Psoas muscle (tissue), 8 donors: ENCODE data around the gene GET4. TPM values are rescaled to one million over a fixed set of nuclear protein-coding genes. Genes with fewer than 3 reads are reported as not detected.

ENCODE experiments used
- ATAC-seq, 4 donors: fragments of 200-7000 bp; cut with Tn5 transposase; one replicate each; pipeline ENCODE4 v1.9.1; 2020; ENCODE audit warnings: moderate library complexity in 3 of 4, mild to moderate bottlenecking in 2 of 4
- DNase-seq, 2 donors: peaks; one replicate each; pipeline ENCODE4 v3.0.0-alpha.2; 2020
- H3K27ac ChIP-seq: fragments of 200-600 bp; one replicate; pipeline ENCODE4 v1.8.0; 2022
- H3K27me3 ChIP-seq, 3 donors: fragments of 200-600 bp in 1 of 3; one replicate each; pipeline versions ENCODE4 v1.6.1 to v1.8.0; 2013 to 2022; ENCODE audit warnings: low read length in 2 of 3, mild to moderate bottlenecking in 2 of 3, moderate library complexity in 1 of 3; ENCODE audit not compliant: insufficient read depth in 3 of 3
- H3K36me3 ChIP-seq, 2 donors: fragments of 200-600 bp in 1 of 2; one replicate each; pipeline versions ENCODE4 v1.6.1 to v1.8.0; 2013 to 2022; ENCODE audit warnings: low read depth in 1 of 2, mild to moderate bottlenecking in 1 of 2, moderate library complexity in 1 of 2; ENCODE audit not compliant: insufficient read depth in 1 of 2
- H3K4me1 ChIP-seq: fragments of 200-600 bp; one replicate; pipeline ENCODE4 v1.8.0; 2022
- H3K4me3 ChIP-seq: fragments of 200-600 bp; one replicate; pipeline ENCODE4 v1.8.0; 2022; ENCODE audit warnings: mild to moderate bottlenecking
- H3K9me3 ChIP-seq: fragments of 200-600 bp; one replicate; pipeline ENCODE4 v1.8.0; 2022
- WGBS, 3 donors: extraction: QIAGEN DNeasy Blood & Tissue Kit; methylation state at CpG; one replicate each; pipeline versions ENCODE4 v1.1.6 to v1.1.7; 2013; 5-methylcytosine and 5-hydroxymethylcytosine counted together
- intact Hi-C, 2 donors: fragments of 100-400 bp; cut with DNase I; formaldehyde crosslinking; loops; one replicate each; pipeline versions ENCODE4 v1.11.0 to v1.14.2; 2022
- polyA plus RNA-seq, 3 donors: library from polyadenylated mRNA; stranded (reverse); fragments of 200-250 nt; gene quantifications; one replicate each; pipeline ENCODE4 v1.2.3, GENCODE V29; 2013
- total RNA-seq, 4 donors: library from RNA; stranded (reverse); fragmentation: NEBNext Ultra II Directional in 2 of 4; extraction: Animal tissue kit (Norgen Biotek cat#: 25700) in 2 of 4; gene quantifications; one replicate each; pipeline versions ENCODE4 v1.2.1 to v1.2.4, GENCODE V29; 2021 to 2023
- TF ChIP-seq, protein P1 (sequence below): fragments of 200-600 bp; IDR thresholded peaks from one replicate; pipeline ENCODE4 v1.8.0; 2022; ENCODE audit warnings: antibody characterized with exemption
- donor health status: healthy with polysubstance abuse.
- donor health status: DM: no; HTN: no; CAD: no; lungs with moderate emphysema.
- donor health status: Bipolar disorder and iron deficiency.
- donor health status: healthy.
- donor health status: DM: yes; HTN: yes; CAD: no.
- donor health status: DM: no; HTN: no; CAD: no.
- donor health status: DM: no; HTN: no; CAD: no.
- donor health status: DM: yes; HTN: yes; CAD: no.

Gene GET4
- total and polyA plus RNA-seq, 7 donors, result 27.3 to 51.1 (median 36.8) TPM

DNA sequence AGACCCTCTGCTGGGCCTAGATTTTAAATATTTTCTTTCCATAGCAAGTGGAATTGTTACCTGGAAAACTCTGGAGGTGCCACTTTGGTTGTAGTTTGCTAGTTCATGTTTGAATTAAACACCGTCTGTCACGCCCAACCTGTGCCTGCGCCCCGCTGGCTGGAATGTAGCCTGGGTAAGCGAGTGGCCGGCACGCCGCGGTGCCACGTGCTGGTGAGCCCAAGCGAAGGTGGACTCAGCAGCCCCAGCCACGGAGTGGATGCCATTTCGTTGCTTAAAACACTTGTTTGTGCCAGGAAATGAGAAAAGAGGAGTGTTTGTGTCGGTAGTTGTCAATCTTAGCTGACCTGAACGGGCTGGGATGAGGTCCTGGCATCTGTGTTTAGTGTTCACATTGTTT lies 2.7 kb downstream of the GET4 start:
- WGBS, 3 donors, result 51 to 80% (median 61%) methylated on average over 15 of the region's 15 CpGs
- peaks cover 0 to 13% of the 10 kb centered on the region in 2 donors for H3K36me3 ChIP-seq
- no peaks in the 10 kb centered on the region for H3K9me3 ChIP-seq
- TF ChIP-seq, protein P1, sequence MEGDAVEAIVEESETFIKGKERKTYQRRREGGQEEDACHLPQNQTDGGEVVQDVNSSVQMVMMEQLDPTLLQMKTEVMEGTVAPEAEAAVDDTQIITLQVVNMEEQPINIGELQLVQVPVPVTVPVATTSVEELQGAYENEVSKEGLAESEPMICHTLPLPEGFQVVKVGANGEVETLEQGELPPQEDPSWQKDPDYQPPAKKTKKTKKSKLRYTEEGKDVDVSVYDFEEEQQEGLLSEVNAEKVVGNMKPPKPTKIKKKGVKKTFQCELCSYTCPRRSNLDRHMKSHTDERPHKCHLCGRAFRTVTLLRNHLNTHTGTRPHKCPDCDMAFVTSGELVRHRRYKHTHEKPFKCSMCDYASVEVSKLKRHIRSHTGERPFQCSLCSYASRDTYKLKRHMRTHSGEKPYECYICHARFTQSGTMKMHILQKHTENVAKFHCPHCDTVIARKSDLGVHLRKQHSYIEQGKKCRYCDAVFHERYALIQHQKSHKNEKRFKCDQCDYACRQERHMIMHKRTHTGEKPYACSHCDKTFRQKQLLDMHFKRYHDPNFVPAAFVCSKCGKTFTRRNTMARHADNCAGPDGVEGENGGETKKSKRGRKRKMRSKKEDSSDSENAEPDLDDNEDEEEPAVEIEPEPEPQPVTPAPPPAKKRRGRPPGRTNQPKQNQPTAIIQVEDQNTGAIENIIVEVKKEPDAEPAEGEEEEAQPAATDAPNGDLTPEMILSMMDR, result no peak
- DNase-seq (peak; percentile 41 to 77), ATAC-seq (peak; percentile 17 to 47 (median 34))
- peak overlapping the region; percentile 80 for H3K4me3 ChIP-seq
- intact Hi-C loops, result loop anchor here (10.0 kb wide), 1 partner anchor 554 kb away; no protein-coding TSS in a partner anchor
- H3K4me1 ChIP-seq, result peaks cover 51% of the 10 kb centered on the region
- peak overlapping the region; percentile 87 for H3K27ac ChIP-seq
- no peaks in the 10 kb centered on the region for H3K27me3 ChIP-seq

DNA sequence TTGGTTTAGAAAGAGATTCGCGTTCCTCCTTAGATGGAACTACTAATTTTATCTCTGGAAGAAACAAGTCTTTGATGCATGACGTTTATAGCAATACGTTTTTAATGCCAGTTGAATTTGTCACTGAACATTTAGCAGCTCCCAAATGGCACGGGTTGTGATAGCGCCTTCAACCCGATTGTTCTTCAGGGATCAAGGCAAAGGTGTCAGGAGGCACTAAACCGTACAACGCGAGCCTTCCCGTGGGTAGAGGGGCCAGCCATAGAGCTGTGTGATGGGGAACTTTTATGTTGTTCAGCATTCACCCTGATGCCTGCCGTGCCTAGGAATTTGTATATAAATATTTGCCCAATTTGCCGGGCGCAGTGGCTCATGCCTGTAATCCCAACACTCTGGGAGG lies 3.4 kb downstream of the GET4 start:
- Histone ChIP-seq H3K27ac (peak overlapping the region; percentile 87), H3K4me3 (peak overlapping the region; percentile 80), H3K4me1 (peaks cover 53% of the 10 kb centered on the region), H3K27me3 (no peaks in the 10 kb centered on the region), H3K9me3 (no peaks in the 10 kb centered on the region), H3K36me3 (peaks cover 0 to 7% of the 10 kb centered on the region in 2 donors)
- ATAC-seq, result no peak
- intact Hi-C loops, result loop anchor here (10.0 kb wide), 1 partner anchor 555 kb away; no protein-coding TSS in a partner anchor
- WGBS, 3 donors, result 62 to 70% (median 65%) methylated on average over 14 of the region's 14 CpGs
- DNase-seq, result no peak
- TF ChIP-seq, protein P1, result no peak

DNA sequence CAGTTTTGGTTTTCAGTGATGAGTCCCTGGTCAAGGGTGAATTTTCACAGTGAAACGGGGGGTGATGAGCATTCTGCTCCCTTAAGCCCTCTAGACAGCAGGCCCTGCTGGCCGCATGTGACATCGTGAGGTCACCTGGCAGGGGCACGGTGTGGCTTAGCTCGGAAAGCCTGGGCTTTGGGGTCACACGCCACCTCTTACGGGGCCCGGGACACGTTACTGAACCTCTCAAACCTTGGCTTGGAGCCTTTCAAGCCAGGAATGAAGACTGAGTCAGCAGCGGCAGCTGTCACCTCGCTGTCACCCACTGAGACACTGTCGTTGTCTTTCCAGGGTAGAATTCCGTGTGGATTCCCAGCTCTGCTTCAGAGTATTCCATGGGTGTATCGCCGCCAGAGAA lies 4.1 kb downstream of the GET4 start:
- Histone ChIP-seq H3K9me3 (no peaks in the 10 kb centered on the region), H3K4me1 (peaks cover 54% of the 10 kb centered on the region), H3K27ac (peak overlapping the region; percentile 87), H3K36me3 (no peaks in the 10 kb centered on the region), H3K4me3 (peak overlapping the region; percentile 80), H3K27me3 (no peaks in the 10 kb centered on the region)
- TF ChIP-seq, protein P1, result no peak
- intact Hi-C loops, result no loop called here
- DNase-seq, result peak; percentile 62 to 87
- whole genome bisulfite sequencing, 3 donors, result 24 to 38% (median 27%) methylated on average over 15 of the region's 15 CpGs
- ATAC-seq, result peak; percentile 54 to 69 (median 65)

GRCh38 chr7:881441-882234 lies 5.3 kb downstream of the GET4 start:
- peak in 1 of 2 donors; percentile 26 for DNase-seq
- H3K4me3 ChIP-seq, result peak overlapping the region; percentile 80
- no peaks in the 10 kb centered on the region for H3K27me3 ChIP-seq
- peaks cover 0 to 7% of the 10 kb centered on the region in 2 donors for H3K36me3 ChIP-seq
- H3K9me3 ChIP-seq, result no peaks in the 10 kb centered on the region
- intact Hi-C loops, result no loop called here
- 90 to 94% (median 90%) methylated on average over 20 of the region's 20 CpGs for WGBS, 3 donors
- peak overlapping the region; percentile 87 for H3K27ac ChIP-seq
- no peak for ATAC-seq
- TF ChIP-seq, protein P1, result no peak
- peaks cover 62% of the 10 kb centered on the region for H3K4me1 ChIP-seq
